TTC549 (cell line): ENCODE measurements around the gene ITGA1.

Experiments
- FAIRE-seq: peaks from 2 replicates; lab custom pipeline; 2012; peaks lifted over from hg19 to GRCh38; lab: Jason Lieb, UNC

Gene ITGA1

DNA sequence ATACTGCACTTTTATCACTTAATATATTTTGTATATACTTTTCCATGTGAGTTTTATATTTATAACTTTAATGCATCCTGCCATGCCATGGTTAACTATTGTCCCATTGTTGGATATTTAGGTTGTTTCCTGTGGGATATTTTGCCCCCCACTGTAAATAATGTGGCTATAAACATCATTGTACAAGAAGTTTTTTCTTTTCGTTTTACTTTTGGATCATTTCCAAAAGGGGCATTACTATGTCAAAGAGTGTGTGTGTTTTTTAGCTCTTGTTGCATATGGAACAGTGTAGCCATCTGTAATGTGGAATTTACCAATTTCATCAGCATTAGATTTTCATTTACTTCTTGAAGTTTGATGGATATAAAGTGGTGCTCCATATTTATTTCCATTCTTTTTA, 214.8 kb downstream of the ITGA1 start:
- FAIRE-seq, result no peak

- FAIRE-seq, result no peak
Observed at GRCh38 chr5:53003144-53003543, 215.4 kb downstream of the ITGA1 start.

DNA sequence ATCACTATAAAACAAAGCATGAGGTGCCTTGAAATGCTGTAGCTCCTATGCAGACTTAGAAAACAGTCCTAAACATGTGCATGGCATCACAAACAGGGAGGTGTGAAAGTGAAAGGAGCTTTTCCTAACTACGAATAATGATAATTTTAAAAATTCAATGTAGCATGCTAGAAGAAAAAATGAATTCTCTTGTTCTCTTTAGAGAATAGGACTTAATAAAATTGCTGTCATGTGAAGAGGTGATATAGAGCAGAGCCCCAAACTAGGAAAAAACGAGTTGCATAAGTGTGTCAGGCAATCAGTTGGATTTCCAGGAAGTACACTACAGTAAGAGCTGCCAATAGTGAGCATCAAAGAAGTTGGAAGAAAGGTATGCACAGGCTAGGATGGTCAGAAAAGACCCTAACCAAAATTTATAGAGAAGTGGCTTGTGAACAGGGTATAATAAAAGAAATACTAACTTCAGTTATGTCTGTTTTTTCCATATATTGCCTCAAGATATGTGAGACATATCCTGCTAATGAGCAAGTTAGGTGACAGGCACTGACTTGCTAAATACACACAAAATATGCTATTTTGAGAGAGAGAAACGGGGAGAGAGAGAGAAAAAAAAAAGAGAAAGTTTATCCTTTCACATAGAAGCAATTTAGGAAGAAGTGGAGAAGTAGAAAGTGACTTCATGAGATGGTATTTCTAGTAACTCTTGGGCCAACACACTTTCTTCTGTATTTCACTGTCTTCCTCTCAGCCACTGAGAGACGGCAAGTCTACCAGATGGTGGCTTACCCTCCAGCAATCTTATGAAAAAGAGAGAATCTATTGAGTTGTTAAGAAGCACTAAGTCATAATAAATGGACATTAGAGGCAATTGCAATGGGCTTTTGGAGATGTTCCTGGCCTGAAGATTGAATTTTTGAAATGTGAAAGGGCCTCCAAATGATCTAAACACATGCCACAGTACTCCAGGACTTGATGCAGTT, 219.5 kb downstream of the ITGA1 start:
- FAIRE-seq, result no peak

GRCh38 chr5:53008751-53009150, 221.0 kb downstream of the ITGA1 start:
- FAIRE-seq, result no peak
